HG03280 (cell line): ENCODE measurements around the gene TENT5C.
"Not testable (repeated sequence)": the region's sequence is repeated elsewhere in the genome, so short reads cannot be mapped to it uniquely, and the experiment has no call there.

Source experiments
- ATAC-seq: cut with Tn5 transposase; IDR thresholded peaks from one replicate; pipeline ENCODE4 v1.9.1; 2021; ENCODE audit warnings: mild to moderate bottlenecking, moderate library complexity; ENCODE audit not compliant: unreplicated experiment

The TENT5C gene

GRCh38 chr1:117605774-117606648 lies at the start of gene TENT5C:
Gene TENT5C, plus strand, starts transcription at chr1:117606048. Its CDS starts 16,821 bp downstream, at chr1:117622869.
- peak; percentile 89 for ATAC-seq

GRCh38 chr1:117556341-117556740 lies 49.5 kb upstream of the TENT5C start:
- no peak for ATAC-seq

GRCh38 chr1:117556976-117557375 lies 48.9 kb upstream of the TENT5C start:
- no peak for ATAC-seq

GRCh38 chr1:117558451-117558850 lies 47.4 kb upstream of the TENT5C start:
- not testable (repeated sequence) for ATAC-seq

- ATAC-seq = no peak
These were observed 46.7 kb upstream of the TENT5C start for GRCh38 chr1:117559139-117559538.

GRCh38 chr1:117559985-117560384 lies 45.9 kb upstream of the TENT5C start:
- ATAC-seq = no peak

- no peak for ATAC-seq
These were observed 44.8 kb upstream of the TENT5C start for GRCh38 chr1:117561071-117561470.

GRCh38 chr1:117561551-117561950 lies 44.3 kb upstream of the TENT5C start:
- no peak for ATAC-seq

- no peak for ATAC-seq
These were observed 43.0 kb upstream of the TENT5C start for GRCh38 chr1:117562581-117563491.

- ATAC-seq = no peak
These were observed 42.4 kb upstream of the TENT5C start for GRCh38 chr1:117563492-117563875.

GRCh38 chr1:117564227-117565075 lies 41.4 kb upstream of the TENT5C start:
- no peak for ATAC-seq

- no peak for ATAC-seq
These were observed 40.7 kb upstream of the TENT5C start for GRCh38 chr1:117565076-117565556.

GRCh38 chr1:117565745-117566455 lies 39.9 kb upstream of the TENT5C start:
- ATAC-seq = no peak

- ATAC-seq = no peak
These were observed 39.3 kb upstream of the TENT5C start for GRCh38 chr1:117566556-117566955.

- no peak for ATAC-seq
These were observed 38.4 kb upstream of the TENT5C start for GRCh38 chr1:117567435-117567834.

- no peak for ATAC-seq
These were observed 37.9 kb upstream of the TENT5C start for GRCh38 chr1:117567976-117568375.

GRCh38 chr1:117568999-117569398 lies 36.8 kb upstream of the TENT5C start:
- ATAC-seq = no peak

- no peak for ATAC-seq
These were observed 36.0 kb upstream of the TENT5C start for GRCh38 chr1:117569856-117570255.

- no peak for ATAC-seq
These were observed 34.8 kb upstream of the TENT5C start for GRCh38 chr1:117570988-117571409.

GRCh38 chr1:117571496-117571895 lies 34.4 kb upstream of the TENT5C start:
- ATAC-seq = no peak
